Muscle layer of duodenum (tissue), 2 donors: ENCODE measurements around the gene MOGAT1.
"Not testable (repeated sequence)": the region's sequence is repeated elsewhere in the genome, so short reads cannot be mapped to it uniquely, and the experiment has no call there.

ENCODE experiments used
- H3K27ac ChIP-seq: one replicate; pipeline ENCODE4 v1.7.0; 2013; ENCODE audit warnings: mild to moderate bottlenecking, low read length
- H3K27me3 ChIP-seq: one replicate; pipeline ENCODE4 v1.7.0; 2013; ENCODE audit warnings: low read depth, mild to moderate bottlenecking, control low read depth, low read length
- H3K36me3 ChIP-seq, 2 donors: one replicate each; pipeline ENCODE4 v1.7.0; 2013; ENCODE audit warnings: low read length in 2 of 2, control low read depth in 1 of 2, mild to moderate bottlenecking in 1 of 2; ENCODE audit not compliant: insufficient read depth in 2 of 2, control insufficient read depth in 1 of 2
- H3K4me1 ChIP-seq, 2 donors: one replicate each; pipeline ENCODE4 v1.7.0; 2013; ENCODE audit warnings: low read length in 2 of 2, mild to moderate bottlenecking in 2 of 2, control low read depth in 1 of 2, moderate library complexity in 1 of 2; ENCODE audit not compliant: insufficient read depth in 2 of 2, control insufficient read depth in 1 of 2
- H3K4me3 ChIP-seq, 2 donors: one replicate each; pipeline ENCODE4 v1.7.0; 2013; ENCODE audit warnings: low read length in 2 of 2, low read depth in 1 of 2, mild to moderate bottlenecking in 1 of 2
- H3K9me3 ChIP-seq, 2 donors: one replicate each; pipeline ENCODE4 v1.7.0; 2013; ENCODE audit warnings: low read length in 2 of 2, control low read depth in 1 of 2, mild to moderate bottlenecking in 1 of 2; ENCODE audit not compliant: control insufficient read depth in 1 of 2
- donor health status: healthy.

The MOGAT1 gene

GRCh38 chr2:222672068-222672401 lies 577 bp downstream of the MOGAT1 start:
- Histone ChIP-seq H3K4me1 (peaks cover 0 to 12% of the 10 kb centered on the region in 2 donors), H3K36me3 (no peaks in the 10 kb centered on the region), H3K27ac (no peak overlapping the region), H3K27me3 (no peaks in the 10 kb centered on the region), H3K4me3 (peak overlapping the region; percentile 31 to 67), H3K9me3 (no peaks in the 10 kb centered on the region)

- peaks cover 0 to 12% of the 10 kb centered on the region in 2 donors for H3K4me1 ChIP-seq
- H3K27ac ChIP-seq = no peak overlapping the region
- no peak overlapping the region for H3K4me3 ChIP-seq
- H3K9me3 ChIP-seq = no peaks in the 10 kb centered on the region
- no peaks in the 10 kb centered on the region for H3K36me3 ChIP-seq
- H3K27me3 ChIP-seq = no peaks in the 10 kb centered on the region
Measured at GRCh38 chr2:222673273-222673672, 1.8 kb downstream of the MOGAT1 start.

DNA sequence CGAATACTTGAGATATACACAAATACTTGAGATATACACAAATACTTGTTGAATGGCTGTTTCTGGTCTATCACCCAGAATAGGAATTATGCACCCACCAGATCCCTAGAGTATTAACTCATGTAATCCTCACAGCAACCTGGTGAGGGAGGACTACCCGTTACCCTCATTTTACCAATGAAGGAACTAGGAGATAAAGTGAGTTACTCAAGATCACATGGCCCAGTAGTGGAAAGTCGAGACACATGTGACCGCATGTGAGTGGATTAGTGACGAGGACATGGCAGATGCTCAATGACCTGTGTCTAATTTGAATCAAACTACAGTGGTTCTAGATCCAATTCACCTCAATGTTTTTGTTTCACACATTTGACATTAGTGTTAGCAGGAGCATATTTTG lies 2.4 kb downstream of the MOGAT1 start:
- H3K36me3 ChIP-seq = no peaks in the 10 kb centered on the region
- no peaks in the 10 kb centered on the region for H3K27me3 ChIP-seq
- H3K4me1 ChIP-seq = peaks cover 0 to 12% of the 10 kb centered on the region in 2 donors
- H3K27ac ChIP-seq = no peak overlapping the region
- H3K4me3 ChIP-seq = no peak overlapping the region
- no peaks in the 10 kb centered on the region for H3K9me3 ChIP-seq

GRCh38 chr2:222677981-222678380 lies 6.5 kb downstream of the MOGAT1 start:
- no peaks in the 10 kb centered on the region for H3K27me3 ChIP-seq

GRCh38 chr2:222683805-222684204 lies 12.3 kb downstream of the MOGAT1 start:
- no peaks in the 10 kb centered on the region for H3K4me1 ChIP-seq
- H3K36me3 ChIP-seq = no peaks in the 10 kb centered on the region
- H3K27me3 ChIP-seq = no peaks in the 10 kb centered on the region
- no peak overlapping the region for H3K4me3 ChIP-seq
- no peaks in the 10 kb centered on the region for H3K9me3 ChIP-seq
- no peak overlapping the region for H3K27ac ChIP-seq

More at GRCh38 chr2:222677981-222678380, 6.5 kb downstream of the MOGAT1 start:
- H3K36me3 ChIP-seq = no peaks in the 10 kb centered on the region
- H3K27ac ChIP-seq = no peak overlapping the region
- no peaks in the 10 kb centered on the region for H3K4me1 ChIP-seq
- H3K9me3 ChIP-seq = no peaks in the 10 kb centered on the region
- no peak overlapping the region for H3K4me3 ChIP-seq

DNA sequence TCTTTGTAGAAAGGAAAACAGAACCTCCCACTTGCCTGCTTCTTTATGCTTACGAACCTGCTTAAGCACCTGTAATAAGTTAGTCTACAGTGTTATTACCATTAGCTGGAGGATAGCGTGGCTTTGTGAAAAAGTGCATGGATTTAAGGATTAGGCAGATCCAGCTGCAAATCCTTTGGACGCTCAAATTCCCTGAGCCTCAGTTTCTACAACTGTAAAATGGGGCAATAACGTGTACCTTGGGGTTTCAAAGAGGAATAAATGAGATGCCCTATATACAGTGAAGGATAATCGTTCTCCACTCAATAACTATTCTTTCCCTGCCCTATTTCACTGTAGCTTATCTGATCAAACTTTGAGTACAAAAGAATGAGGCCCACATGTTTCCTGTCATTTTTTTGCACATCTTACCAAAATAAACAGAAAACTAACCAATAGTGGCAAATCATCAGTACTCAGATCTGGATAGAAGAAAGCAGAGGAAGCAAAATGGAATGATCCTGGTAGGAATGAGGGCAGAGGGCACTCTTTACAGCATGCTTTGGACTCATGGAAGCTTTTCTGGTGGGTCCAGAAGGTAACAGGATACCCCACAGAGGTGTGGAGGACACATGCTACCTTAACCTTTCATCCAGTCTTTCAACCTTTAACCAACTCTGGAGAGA lies 14.8 kb downstream of the MOGAT1 start:
- H3K27me3 ChIP-seq = no peaks in the 10 kb centered on the region
- H3K4me1 ChIP-seq = no peaks in the 10 kb centered on the region
- no peaks in the 10 kb centered on the region for H3K36me3 ChIP-seq
- H3K4me3 ChIP-seq = no peak overlapping the region
- no peaks in the 10 kb centered on the region for H3K9me3 ChIP-seq
- no peak overlapping the region for H3K27ac ChIP-seq

DNA sequence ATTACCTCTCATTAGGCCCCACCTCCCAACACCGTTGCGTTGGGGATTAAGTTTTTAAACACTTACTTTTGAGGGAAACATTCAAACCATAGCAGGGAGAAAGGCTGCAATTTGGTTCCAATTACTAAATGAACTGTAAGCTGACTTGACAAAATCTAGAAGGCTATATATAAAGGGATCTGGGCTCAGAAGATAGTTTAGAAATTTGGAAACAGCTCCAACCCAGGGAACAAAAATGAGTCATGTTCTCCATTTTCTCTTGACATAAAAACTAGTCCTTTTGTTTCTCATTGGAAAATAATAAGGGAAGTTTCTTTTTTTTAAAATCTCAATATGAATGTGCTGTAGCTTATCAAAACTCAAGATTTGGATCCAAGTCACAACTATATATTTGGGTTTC lies 17.5 kb downstream of the MOGAT1 start:
- Histone ChIP-seq H3K9me3 (no peaks in the 10 kb centered on the region), H3K4me3 (no peak overlapping the region), H3K36me3 (no peaks in the 10 kb centered on the region), H3K27ac (no peak overlapping the region), H3K4me1 (no peaks in the 10 kb centered on the region), H3K27me3 (no peaks in the 10 kb centered on the region)

DNA sequence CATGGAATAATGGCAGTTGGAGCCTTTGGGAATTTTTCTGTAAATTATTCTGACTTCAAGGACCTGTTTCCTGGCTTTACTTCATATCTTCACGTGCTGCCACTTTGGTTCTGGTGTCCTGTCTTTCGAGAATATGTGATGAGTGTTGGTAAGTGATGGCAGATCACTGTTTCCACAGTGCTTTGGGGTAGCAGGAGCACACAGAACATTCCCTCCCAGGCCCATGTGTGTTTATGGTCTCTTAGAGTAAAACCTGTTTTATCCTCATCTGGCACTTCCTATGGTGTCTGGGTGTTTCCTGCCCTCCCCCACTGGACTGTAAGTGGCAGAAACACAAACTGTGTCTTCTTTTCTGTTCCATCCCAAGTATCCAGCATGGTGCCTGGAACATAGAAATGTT lies 17.9 kb downstream of the MOGAT1 start:
- H3K9me3 ChIP-seq = no peaks in the 10 kb centered on the region
- H3K4me1 ChIP-seq = no peaks in the 10 kb centered on the region
- no peaks in the 10 kb centered on the region for H3K36me3 ChIP-seq
- H3K27ac ChIP-seq = no peak overlapping the region
- H3K27me3 ChIP-seq = no peaks in the 10 kb centered on the region
- no peak overlapping the region for H3K4me3 ChIP-seq

DNA sequence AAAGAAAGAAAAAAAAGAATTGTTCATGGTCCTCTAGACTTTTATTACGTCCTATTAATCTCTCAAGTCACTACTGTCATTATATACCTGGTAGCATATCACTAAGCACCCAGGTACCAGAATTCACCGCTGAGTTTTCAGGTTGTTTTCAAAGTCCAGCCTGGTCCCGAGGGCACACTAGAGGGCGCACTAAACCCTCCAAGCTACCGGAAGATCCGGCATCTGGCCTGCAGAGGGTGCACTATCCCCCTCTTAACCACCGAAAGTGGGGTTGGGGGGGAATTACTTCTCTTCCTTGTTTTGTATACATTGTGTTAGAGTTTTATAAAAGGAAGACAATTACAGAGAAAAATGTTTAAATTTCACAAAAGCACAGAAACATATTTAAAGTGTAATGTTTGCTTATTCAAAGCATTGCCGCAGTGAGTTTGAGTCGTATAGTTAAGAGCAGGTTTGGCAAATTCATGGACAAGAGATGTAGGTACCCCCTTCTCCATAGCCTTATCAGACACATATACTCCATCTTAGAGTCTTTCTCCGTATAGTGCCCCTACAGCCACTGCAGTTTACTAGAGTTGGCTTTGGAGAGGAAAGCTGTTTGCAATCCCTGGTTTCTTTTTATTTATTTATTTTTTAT lies 19.2 kb downstream of the MOGAT1 start:
- no peaks in the 10 kb centered on the region for H3K27me3 ChIP-seq
- H3K36me3 ChIP-seq = no peaks in the 10 kb centered on the region
- no peak overlapping the region for H3K4me3 ChIP-seq
- H3K4me1 ChIP-seq = no peaks in the 10 kb centered on the region
- no peaks in the 10 kb centered on the region for H3K9me3 ChIP-seq
- H3K27ac ChIP-seq = no peak overlapping the region

- H3K4me1 ChIP-seq, H3K27ac ChIP-seq, H3K9me3 ChIP-seq, H3K27me3 ChIP-seq, H3K4me3 ChIP-seq, H3K36me3 ChIP-seq: not testable (repeated sequence)
Measured at GRCh38 chr2:222693413-222693812, 22.0 kb downstream of the MOGAT1 start.

GRCh38 chr2:222693837-222694236 lies 22.4 kb downstream of the MOGAT1 start:
- Histone ChIP-seq H3K36me3 (no peaks in the 10 kb centered on the region), H3K4me3 (no peak overlapping the region), H3K27me3 (no peaks in the 10 kb centered on the region), H3K9me3 (no peaks in the 10 kb centered on the region), H3K27ac (no peak overlapping the region), H3K4me1 (no peaks in the 10 kb centered on the region)

DNA sequence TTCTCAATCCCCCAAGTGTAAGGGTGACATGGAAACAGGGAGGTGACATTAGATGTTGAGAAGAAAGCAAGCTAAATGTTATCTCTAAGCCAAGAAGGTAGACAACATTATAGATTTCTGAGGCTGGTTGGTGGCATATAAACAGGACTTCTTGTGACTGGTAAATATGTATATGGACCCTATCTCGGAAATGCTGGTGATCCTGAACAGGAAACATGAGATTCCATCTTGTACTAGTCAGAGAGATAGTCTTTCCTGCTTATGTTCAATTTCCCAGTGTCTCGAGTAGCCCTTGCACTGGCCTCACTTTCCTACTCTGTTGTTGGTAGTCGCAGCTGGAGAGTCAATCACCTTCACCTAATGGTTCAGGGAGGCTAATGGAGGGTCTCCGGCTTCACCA lies 26.8 kb downstream of the MOGAT1 start:
- H3K4me3 ChIP-seq = no peak overlapping the region
- no peak overlapping the region for H3K27ac ChIP-seq
- no peaks in the 10 kb centered on the region for H3K9me3 ChIP-seq
- H3K27me3 ChIP-seq = no peaks in the 10 kb centered on the region
- H3K36me3 ChIP-seq = no peaks in the 10 kb centered on the region
- peaks cover 0 to 3% of the 10 kb centered on the region in 2 donors for H3K4me1 ChIP-seq
